GM12872 (cell line): ENCODE measurements around the gene DNM3.

ENCODE experiments used
- CTCF ChIP-seq: IDR thresholded peaks from 3 replicates; pipeline ENCODE4 v1.5.1; 2011; ENCODE audit warnings: low read depth, mild to moderate bottlenecking, low read length, moderate library complexity; ENCODE audit not compliant: insufficient read depth

DNM3 gene

GRCh38 chr1:172084876-172085275 is 243.6 kb downstream of the DNM3 start:
- TF ChIP-seq CTCF, result no peak

GRCh38 chr1:172085317-172085716 is 244.0 kb downstream of the DNM3 start:
- TF ChIP-seq CTCF, result no peak

- no peak for TF ChIP-seq CTCF
Measured at GRCh38 chr1:172086137-172086536, 244.8 kb downstream of the DNM3 start.

- no peak for TF ChIP-seq CTCF
Measured at GRCh38 chr1:172088256-172088655, 247.0 kb downstream of the DNM3 start.

GRCh38 chr1:172089768-172090510 is 248.6 kb downstream of the DNM3 start:
- peak; percentile 65; the same call in 2 of the 3 replicates for TF ChIP-seq CTCF

GRCh38 chr1:172090511-172090817 is 249.2 kb downstream of the DNM3 start:
- no peak for TF ChIP-seq CTCF

- no peak for TF ChIP-seq CTCF
Measured at GRCh38 chr1:172095846-172096245, 254.5 kb downstream of the DNM3 start.
